ENCODE measurements around the gene DHX30. TPM values are rescaled to one million over a fixed set of nuclear protein-coding genes. Genes with fewer than 3 reads are reported as not detected.
"Not testable (repeated sequence)": the region's sequence is repeated elsewhere in the genome, so short reads cannot be mapped to it uniquely, and the experiment has no call there.

Gene DHX30
- total RNA-seq, 2 donors from 2014 or later, result 39.7 to 50.5 TPM

- intact Hi-C loops (cut with DNase I), result no loop called here
- ATAC-seq (no peak), DNase-seq (no peak)
Measured at GRCh38 chr3:47803480-47804025, 615 bp downstream of the DHX30 start.

- intact Hi-C loops (cut with DNase I), result no loop called here
Measured at GRCh38 chr3:47804577-47804976, 1.6 kb downstream of the DHX30 start.

GRCh38 chr3:47813551-47814177 lies 10.7 kb downstream of the DHX30 start:
- DNase-seq (no peak), ATAC-seq (no peak)
- intact Hi-C loops (cut with DNase I), result no loop called here

More at GRCh38 chr3:47804577-47804976, 1.6 kb downstream of the DHX30 start:
- ATAC-seq (no peak), DNase-seq (no peak)

- intact Hi-C loops (cut with DNase I), result no loop called here
- ATAC-seq (no peak), DNase-seq (no peak)
Measured at GRCh38 chr3:47817609-47818008, 14.7 kb downstream of the DHX30 start.

- ATAC-seq, result peak; percentile 99 to 100
- intact Hi-C loops (cut with DNase I), result loop anchor here in 1 of 2 donors (2.0 kb wide), 1 partner anchor 326 kb away; no protein-coding TSS in a partner anchor
- DNase-seq, result peak; percentile 84
Measured at GRCh38 chr3:47824541-47825473, 21.9 kb downstream of the DHX30 start.

GRCh38 chr3:47825590-47825989 lies 22.7 kb downstream of the DHX30 start:
- DNase-seq (no peak), ATAC-seq (peak in 1 of 2 donors; percentile 5)
- intact Hi-C loops (cut with DNase I), result loop anchor here in 1 of 2 donors (2.0 kb wide), 1 partner anchor 325 kb away; no protein-coding TSS in a partner anchor

- DNase-seq; ATAC-seq; intact Hi-C loops (cut with DNase I): not testable (repeated sequence)
Measured at GRCh38 chr3:47829482-47829881, 26.5 kb downstream of the DHX30 start.

GRCh38 chr3:47836986-47837385 lies 34.0 kb downstream of the DHX30 start:
- intact Hi-C loops (cut with DNase I), result loop anchor here (5.0 kb wide), 2 partner anchors 155 to 320 kb away; no protein-coding TSS in a partner anchor
- ATAC-seq (no peak), DNase-seq (no peak)

GRCh38 chr3:47838503-47838902 lies 35.6 kb downstream of the DHX30 start:
- intact Hi-C loops (cut with DNase I), result loop anchor here (5.0 kb wide), 2 partner anchors 154 to 319 kb away; no protein-coding TSS in a partner anchor
- no peak for DNase-seq
- peak in 1 of 2 donors; percentile 11 for ATAC-seq

- no peak for ATAC-seq
- no peak for DNase-seq
- intact Hi-C loops (cut with DNase I), result loop anchor here in 1 of 2 donors (10.0 kb wide), 1 partner anchor 143 kb away; no protein-coding TSS in a partner anchor
Measured at GRCh38 chr3:47841786-47842349, 38.9 kb downstream of the DHX30 start.

GRCh38 chr3:47846186-47846879 lies 43.4 kb downstream of the DHX30 start:
- intact Hi-C loops (cut with DNase I), result loop anchor here in 1 of 2 donors (10.0 kb wide), 1 partner anchor 138 kb away; no protein-coding TSS in a partner anchor
- no peak for ATAC-seq
- DNase-seq, result no peak

GRCh38 chr3:47846880-47847248 lies 43.9 kb downstream of the DHX30 start:
- intact Hi-C loops (cut with DNase I), result loop anchor here in 1 of 2 donors (10.0 kb wide), 1 partner anchor 138 kb away; no protein-coding TSS in a partner anchor
- ATAC-seq (no peak), DNase-seq (no peak)

- no peak for ATAC-seq
- no peak for DNase-seq
- intact Hi-C loops (cut with DNase I), result loop anchor here in 1 of 2 donors (10.0 kb wide), 1 partner anchor 138 kb away; no protein-coding TSS in a partner anchor
Measured at GRCh38 chr3:47847260-47847659, 44.3 kb downstream of the DHX30 start.

- intact Hi-C loops (cut with DNase I), result loop anchor here in 1 of 2 donors (10.0 kb wide), 1 partner anchor 137 kb away; no protein-coding TSS in a partner anchor
- DNase-seq (no peak), ATAC-seq (no peak)
Measured at GRCh38 chr3:47847801-47848518, 45.0 kb downstream of the DHX30 start.

GRCh38 chr3:47848599-47849117 lies 45.7 kb downstream of the DHX30 start:
- intact Hi-C loops (cut with DNase I), result loop anchor here in 1 of 2 donors (10.0 kb wide), 1 partner anchor 136 kb away; no protein-coding TSS in a partner anchor
- ATAC-seq (peak in 1 of 2 donors; percentile 1), DNase-seq (no peak)

GRCh38 chr3:47849186-47849698 lies 46.3 kb downstream of the DHX30 start:
- intact Hi-C loops (cut with DNase I), result loop anchor here in 1 of 2 donors (10.0 kb wide), 1 partner anchor 136 kb away; no protein-coding TSS in a partner anchor
- no peak for DNase-seq
- peak in 1 of 2 donors; percentile 3 for ATAC-seq
